GM19328 (cell line): ENCODE measurements around the gene PDE3A.
"Not testable (repeated sequence)": the region's sequence is repeated elsewhere in the genome, so short reads cannot be mapped to it uniquely, and the experiment has no call there.

Experiments used
- ATAC-seq: cut with Tn5 transposase; IDR thresholded peaks from one replicate; pipeline ENCODE4 v1.9.1; 2021; ENCODE audit warnings: mild to moderate bottlenecking, moderate library complexity; ENCODE audit not compliant: unreplicated experiment

PDE3A gene

GRCh38 chr12:20596061-20596460, 227.7 kb downstream of the PDE3A start:
- ATAC-seq: no peak

DNA sequence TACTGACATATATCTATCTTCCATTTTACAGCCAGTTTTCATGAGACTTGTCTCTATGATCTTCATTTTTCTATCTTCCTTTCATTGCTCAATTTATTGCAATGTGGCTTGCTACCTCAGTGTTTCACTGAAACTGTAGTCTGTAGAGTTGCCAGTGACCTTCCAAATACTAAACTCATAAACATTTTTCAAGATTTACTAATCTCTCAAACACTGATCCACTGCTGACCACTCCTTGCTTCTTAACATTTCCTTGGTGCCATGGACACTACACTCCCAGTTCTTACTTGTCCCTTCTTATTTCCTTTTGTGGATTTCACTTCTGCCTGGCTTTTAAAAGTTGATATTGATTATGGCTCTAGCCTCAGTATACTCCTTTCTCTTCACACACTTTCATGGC, 231.4 kb downstream of the PDE3A start:
- ATAC-seq: no peak

DNA sequence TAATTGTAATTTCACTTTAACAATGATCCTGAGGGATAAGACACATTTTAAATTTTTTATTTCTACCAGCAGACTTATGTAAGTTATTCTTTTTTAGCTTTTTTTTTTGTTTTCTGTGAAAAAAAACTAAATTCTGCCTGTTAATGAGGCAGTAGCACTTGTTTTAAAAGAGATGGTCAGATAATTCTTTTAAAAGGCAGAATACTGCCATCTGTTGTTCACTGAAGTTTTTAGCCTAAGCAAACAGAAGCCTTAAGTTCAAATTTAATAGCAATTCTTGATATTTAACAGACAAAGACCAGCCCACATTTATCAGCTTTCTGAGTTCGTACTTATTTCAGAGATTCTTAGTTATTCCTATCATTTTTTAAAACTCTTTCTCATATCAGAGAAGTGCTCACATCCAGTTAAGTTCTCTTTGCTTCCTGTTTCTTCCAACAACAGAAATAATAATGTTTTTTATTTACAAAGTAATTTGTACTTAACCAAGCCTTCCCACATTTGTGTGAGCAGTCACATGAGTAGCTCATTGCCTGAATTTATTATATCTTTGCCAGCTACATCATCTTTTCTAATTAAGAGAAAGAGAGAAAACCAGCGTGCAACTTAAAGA, 233.4 kb downstream of the PDE3A start:
- ATAC-seq: no peak

- ATAC-seq: no peak
Observed at GRCh38 chr12:20602641-20603391, 234.5 kb downstream of the PDE3A start.

GRCh38 chr12:20604408-20605067, 236.2 kb downstream of the PDE3A start:
- ATAC-seq: no peak

- ATAC-seq: not testable (repeated sequence)
Observed at GRCh38 chr12:20615020-20615419, 246.7 kb downstream of the PDE3A start.

GRCh38 chr12:20616093-20616492, 247.8 kb downstream of the PDE3A start:
- no peak for ATAC-seq

DNA sequence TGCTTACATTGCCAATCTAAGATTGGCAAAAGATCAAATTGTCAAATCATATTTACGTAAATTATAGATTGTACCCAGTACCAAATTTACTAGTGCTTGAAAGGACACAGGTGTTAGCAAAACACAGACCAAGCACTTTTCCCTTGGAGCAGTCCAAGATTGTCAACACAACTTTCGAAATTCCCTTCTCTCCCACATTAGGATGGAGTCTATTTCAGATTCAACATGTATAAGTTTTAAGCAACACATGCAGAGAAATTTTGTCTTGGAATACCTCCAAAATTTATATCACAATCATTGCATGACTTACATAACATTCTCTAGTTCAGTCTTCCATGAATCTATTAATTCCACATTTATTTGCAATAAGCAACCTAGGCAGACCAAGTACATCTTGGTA, 251.9 kb downstream of the PDE3A start:
- ATAC-seq: no peak

DNA sequence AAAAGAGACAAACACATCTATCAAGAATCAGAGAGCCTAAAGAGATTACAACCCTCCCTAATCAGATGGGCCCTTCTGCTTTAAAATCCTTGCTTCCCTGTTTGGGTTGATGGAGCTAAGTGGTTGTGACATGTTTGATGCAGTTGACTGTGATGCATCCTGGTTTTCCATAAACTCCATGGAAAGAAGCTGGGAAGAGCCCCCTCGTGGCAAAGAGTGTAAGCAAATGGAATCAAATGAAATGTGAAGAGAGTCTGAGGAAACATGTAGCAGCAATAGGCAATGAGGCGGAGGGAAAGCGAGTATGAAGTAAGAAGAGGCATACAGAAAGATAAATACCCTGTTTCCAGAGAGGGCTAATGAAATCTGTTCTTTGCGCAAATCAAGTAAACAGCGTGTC, 256.4 kb downstream of the PDE3A start:
- ATAC-seq: no peak

GRCh38 chr12:20625531-20625930, 257.2 kb downstream of the PDE3A start:
- no peak for ATAC-seq

- ATAC-seq: no peak
Observed at GRCh38 chr12:20627001-20627588, 258.8 kb downstream of the PDE3A start.

DNA sequence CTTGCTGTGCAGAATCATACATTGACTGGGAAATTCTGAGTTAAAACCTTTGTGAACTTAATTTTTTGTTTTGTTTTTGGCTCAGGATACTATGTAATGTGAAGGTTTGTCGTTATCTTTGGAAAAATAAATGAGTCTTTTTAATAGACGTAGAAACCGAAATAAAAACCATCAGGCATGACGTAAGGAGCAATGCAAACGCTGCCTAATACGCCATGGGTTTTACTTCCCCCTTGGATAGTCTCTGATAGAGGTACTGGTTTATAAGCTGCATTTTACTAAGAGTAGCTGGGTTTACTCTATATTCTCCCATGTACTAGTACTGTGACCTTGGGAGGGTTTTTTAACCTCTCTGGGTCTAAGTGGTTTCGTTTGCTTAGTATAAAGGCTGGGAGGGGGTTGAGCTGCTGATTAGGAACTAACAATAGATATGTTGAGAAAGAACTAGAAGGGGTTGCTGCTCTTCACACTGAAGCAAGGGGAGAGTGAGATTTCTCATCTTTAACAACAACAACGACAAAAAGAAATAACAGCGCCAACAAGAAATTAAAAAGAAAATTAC, 260.0 kb downstream of the PDE3A start:
- ATAC-seq: no peak

DNA sequence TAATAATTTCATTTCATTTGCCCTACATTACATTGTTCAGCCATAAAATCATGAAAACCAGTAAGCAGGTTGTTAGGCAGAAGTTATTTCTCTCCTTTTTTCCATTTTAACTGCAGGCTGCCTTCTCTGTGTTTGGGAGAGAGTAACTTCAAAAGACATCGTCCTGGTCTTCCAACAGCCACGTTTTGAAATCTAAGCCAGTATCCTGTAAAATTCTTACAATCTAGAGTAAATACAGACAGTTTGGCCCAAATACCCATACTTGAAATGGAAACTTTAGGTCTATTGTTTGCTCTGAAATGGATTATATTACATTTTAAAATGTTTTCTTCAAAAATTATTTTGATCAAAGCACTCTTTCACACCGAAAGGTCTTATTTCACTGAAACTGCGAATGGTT, 260.7 kb downstream of the PDE3A start:
- no peak for ATAC-seq

GRCh38 chr12:20629414-20630156, 261.2 kb downstream of the PDE3A start:
- ATAC-seq: no peak

GRCh38 chr12:20631711-20632110, 263.4 kb downstream of the PDE3A start:
- ATAC-seq: no peak

DNA sequence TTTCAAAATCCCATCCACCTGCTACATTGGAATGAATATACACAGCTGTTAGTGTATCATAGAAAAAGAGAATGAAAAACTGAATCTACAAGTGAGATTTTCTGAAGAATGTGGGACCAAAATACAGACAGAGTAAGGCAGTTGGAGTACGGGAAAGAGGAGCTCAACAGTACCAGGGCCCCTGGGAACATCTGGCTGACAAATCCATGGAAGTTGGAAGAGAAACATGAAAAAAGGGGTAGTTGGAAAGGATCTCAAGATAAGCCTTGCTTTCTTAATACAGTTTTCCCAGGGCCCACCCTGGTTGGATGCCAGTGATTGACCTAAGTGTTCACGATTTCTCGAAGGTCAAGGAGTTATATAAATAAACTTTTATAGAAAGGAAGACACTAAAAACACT, 272.8 kb downstream of the PDE3A start:
- no peak for ATAC-seq

DNA sequence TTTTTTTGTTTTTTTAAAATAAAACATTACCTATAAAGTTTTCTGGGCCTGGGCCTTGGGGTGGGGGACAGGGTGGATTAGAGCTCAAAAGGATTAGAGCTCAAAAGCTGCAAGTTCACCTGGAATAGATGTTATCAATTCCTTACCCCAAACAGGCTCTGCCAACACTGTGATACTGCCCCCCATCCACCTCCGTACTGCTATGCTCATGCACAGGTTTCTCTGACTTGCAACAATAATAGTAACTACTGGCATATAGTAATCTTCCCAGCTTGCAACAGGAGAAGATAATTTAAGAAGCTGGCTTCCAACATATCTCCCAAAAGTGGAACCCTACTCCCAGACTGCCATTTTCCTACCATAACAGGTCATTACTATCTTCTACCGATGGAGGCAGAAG, 275.5 kb downstream of the PDE3A start:
- ATAC-seq: no peak

DNA sequence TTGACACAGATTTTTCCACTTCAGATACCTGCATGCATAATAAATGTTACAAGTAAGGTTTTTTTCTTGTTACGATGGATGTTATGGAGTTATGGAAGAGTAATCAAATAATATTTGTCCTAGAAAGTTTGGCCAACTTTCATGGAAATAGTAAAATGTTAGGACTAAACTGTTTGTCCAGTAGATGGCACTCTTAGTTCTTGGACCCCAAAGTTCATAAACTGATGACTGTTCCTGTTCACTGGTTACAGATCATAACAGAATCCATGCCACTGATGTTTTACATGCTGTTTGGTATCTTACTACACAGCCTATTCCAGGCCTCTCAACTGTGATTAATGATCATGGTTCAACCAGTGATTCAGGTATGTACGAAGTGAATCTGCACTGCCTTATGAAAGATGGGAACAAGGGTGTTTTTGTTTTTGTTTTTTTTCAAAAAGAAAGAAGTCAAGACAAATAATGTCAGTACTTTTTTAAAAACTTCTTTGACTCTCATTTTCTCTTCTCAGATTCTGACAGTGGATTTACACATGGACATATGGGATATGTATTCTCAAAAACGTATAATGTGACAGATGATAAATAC, 278.0 kb downstream of the PDE3A start:
- no peak for ATAC-seq

- no peak for ATAC-seq
Observed at GRCh38 chr12:20653871-20654270, 285.5 kb downstream of the PDE3A start.

GRCh38 chr12:20656600-20656999, 288.3 kb downstream of the PDE3A start:
- no peak for ATAC-seq
